Measurements from ENCODE around the gene YBX2.

YBX2 gene

GRCh38 chr17:7296189-7296861 lies 1.9 kb upstream of the YBX2 start:
- DNase-seq (ENCODE audit: low spot score): peak; percentile 80

- no peak for DNase-seq (ENCODE audit: low spot score)
Measured at GRCh38 chr17:7295230-7296180, 1.1 kb upstream of the YBX2 start.

GRCh38 chr17:7293816-7294613 lies 424 bp downstream of the YBX2 start:
- peak; percentile 57 for DNase-seq (ENCODE audit: low spot score)

- DNase-seq (ENCODE audit: low spot score): no peak
Measured at GRCh38 chr17:7293159-7293558, 1.3 kb downstream of the YBX2 start.

DNA sequence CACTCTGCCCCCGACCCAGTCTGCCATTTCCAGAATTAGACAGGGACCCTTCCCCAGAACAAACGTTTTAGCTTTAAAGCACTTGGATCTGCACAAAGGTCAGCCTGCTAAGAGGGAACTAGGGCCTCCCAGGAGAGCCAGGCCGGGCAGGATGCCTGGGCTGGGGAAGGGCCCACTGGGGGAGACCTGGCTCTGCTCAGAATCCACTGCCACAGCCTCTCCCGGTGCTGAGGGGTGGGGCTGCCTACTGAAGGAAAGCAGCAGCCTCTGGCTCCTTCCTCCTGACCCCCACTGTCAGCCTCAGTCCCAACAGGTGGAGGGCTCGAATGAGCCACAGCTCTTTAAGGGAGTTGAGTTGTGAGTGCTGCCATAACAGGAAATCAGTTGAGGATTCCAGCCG lies 1.7 kb downstream of the YBX2 start:
- DNase-seq (ENCODE audit: low spot score): no peak

- DNase-seq (ENCODE audit: low spot score): no peak
Measured at GRCh38 chr17:7292194-7292593, 2.2 kb downstream of the YBX2 start.

- DNase-seq (ENCODE audit: low spot score): no peak
Measured at GRCh38 chr17:7290685-7291084, 3.8 kb downstream of the YBX2 start.

DNA sequence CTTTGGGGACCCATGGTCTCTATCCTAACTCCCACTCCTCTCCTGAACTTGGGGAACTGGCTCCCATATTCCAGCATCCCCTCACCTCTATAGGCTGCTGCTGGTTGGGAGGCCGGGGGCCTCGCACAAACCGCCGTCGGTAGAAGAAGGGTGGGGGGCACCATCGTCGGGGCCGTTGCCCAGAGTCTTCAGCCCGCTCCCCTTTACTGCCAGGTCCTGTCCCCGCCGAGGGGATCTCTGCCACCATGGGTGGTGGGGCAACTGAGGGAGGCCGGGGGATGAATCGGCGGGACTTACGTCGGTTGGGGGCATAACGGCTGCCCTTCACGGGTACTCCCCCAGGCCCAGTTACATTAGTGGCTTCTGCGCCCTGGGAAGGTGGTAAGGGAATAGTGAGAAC lies 4.3 kb downstream of the YBX2 start:
- no peak for DNase-seq (ENCODE audit: low spot score)

DNA sequence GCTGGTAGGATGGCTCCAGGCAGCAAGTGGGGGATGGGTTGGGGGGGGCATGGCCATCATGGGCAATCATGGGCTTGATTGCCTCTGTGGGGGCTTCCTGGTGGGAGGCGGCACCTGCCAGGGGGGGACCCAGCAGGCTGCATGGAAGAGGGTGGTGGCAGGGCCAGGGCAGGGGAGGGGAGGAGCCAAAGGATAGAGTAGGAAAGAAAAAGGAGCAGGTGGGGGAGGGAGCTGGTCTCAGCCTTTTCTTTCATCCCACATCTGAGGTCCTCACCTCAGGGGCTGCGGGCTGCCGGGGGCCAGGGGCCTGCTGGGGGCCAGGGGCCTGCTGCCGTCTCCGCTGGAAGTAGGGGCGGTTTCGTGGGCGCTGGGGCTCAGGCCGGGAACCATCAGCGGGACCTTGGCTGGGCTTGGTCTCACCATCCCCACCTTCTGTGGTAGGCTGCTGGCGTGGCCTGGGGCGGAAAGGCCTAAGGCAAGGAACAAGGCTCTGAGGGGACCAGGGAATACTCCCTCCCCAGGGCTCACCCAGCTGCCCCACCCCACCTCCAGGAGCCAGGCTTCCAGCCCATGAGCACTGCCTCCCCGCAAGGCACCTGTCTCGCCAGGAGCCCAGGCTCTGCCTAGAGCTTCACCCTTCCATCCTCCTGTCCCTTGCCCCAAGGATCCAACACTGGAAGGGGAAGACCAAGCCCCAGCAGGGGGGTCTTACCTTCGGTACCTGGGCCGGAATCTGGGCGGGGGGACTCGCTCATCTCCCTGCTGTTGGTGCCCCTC lies 5.0 kb downstream of the YBX2 start:
- DNase-seq (ENCODE audit: low spot score): no peak

DNA sequence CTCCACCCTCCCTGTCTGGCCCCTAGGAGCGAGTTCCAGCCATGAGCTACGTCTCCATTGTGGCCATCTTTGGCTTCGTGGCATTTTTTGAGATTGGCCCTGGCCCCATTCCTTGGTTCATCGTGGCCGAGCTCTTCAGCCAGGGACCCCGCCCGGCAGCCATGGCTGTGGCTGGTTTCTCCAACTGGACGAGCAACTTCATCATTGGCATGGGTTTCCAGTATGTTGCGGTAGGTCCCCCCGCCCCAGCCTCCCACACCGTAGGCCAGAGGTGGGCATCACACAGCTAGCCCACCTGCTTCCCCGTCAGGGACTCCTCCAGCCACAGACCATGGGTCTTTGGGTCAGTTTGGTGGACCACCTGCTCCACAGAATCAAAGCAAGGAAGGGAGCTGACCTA lies 8.8 kb downstream of the YBX2 start:
- DNase-seq (ENCODE audit: low spot score): peak; percentile 1

- DNase-seq (ENCODE audit: low spot score): no peak
Measured at GRCh38 chr17:7284911-7285310, 9.5 kb downstream of the YBX2 start.

DNA sequence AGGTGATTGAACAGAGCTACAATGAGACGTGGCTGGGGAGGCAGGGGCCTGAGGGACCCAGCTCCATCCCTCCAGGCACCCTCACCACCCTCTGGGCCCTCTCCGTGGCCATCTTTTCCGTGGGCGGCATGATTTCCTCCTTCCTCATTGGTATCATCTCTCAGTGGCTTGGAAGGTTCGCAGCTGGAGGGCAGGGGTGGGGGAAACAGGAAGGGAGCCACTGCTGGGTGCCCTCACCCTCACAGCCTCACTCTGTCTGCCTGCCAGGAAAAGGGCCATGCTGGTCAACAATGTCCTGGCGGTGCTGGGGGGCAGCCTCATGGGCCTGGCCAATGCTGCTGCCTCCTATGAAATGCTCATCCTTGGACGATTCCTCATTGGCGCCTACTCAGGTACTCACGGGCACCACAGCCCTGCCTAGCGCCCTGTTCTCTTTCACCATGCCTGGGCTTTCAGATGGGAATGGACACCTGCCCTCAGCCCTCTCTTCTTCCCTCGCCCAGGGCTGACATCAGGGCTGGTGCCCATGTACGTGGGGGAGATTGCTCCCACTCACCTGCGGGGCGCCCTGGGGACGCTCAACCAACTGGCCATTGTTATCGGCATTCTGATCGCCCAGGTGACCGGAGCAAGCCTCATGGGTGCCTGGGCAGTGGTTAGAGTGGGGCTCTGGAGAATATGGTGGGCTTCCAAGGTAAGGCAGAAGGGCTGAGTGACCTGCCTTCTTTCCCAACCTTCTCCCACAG lies 10.8 kb downstream of the YBX2 start:
- no peak for DNase-seq (ENCODE audit: low spot score)

DNA sequence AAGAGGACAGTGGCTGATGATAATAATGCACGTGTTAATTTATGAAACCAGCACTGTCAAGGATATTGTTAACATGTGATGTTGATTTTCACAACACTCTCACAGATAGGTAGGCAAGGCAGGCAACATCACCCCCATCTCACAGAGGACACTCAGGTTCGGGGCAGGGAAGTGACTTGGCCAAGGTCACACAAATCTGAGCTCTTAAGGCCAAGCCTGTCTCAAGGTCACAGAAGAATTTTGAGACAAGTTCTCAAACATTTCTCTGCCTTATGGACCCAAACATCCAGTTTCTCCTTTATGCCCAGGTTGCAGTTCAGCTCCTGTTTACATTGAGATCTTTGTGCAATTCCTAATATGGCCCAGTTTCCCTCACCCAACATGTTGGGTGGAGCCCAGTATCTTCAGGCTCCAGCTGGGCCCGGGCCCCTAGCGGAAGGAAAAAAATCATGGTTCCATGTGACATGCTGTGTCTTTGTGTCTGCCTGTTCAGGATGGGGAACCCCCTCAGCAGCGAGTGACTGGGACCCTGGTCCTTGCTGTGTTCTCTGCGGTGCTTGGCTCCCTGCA lies 11.6 kb downstream of the YBX2 start:
- DNase-seq (ENCODE audit: low spot score): peak; percentile 90

- DNase-seq (ENCODE audit: low spot score): peak; percentile 35
Measured at GRCh38 chr17:7281953-7282751, 12.3 kb downstream of the YBX2 start.

DNA sequence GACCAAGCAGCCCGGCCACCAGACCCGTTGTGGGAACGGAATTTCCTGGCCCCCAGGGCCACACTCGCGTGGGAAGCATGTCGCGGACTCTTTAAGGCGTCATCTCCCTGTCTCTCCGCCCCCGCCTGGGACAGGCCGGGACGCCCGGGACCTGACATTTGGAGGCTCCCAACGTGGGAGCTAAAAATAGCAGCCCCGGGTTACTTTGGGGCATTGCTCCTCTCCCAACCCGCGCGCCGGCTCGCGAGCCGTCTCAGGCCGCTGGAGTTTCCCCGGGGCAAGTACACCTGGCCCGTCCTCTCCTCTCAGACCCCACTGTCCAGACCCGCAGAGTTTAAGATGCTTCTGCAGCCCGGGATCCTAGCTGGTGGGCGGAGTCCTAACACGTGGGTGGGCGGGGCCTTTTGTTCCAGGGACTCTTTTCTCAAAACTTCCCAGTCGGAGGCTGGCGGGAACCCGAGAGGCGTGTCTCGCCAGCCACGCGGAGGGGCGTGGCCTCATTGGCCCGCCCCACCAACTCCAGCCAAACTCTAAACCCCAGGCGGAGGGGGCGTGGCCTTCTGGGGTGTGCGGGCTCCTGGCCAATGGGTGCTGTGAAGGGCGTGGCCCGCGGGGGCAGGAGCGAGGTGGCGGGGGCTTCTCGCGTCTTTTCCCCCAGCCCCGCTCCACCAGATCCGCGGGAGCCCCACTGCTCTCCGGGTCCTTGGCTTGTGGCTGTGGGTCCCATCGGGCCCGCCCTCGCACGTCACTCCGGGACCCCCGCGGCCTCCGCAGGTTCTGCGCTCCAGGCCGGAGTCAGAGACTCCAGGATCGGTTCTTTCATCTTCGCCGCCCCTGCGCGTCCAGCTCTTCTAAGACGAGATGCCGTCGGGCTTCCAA lies 13.1 kb downstream of the YBX2 start, which contains the start of gene SLC2A4:
Gene SLC2A4 (plus strand): TSS at position 645 of the 879 bp plus-strand sequence. CDS start 217 bp downstream, at position 862.
- DNase-seq (ENCODE audit: low spot score): peak; percentile 98

DNA sequence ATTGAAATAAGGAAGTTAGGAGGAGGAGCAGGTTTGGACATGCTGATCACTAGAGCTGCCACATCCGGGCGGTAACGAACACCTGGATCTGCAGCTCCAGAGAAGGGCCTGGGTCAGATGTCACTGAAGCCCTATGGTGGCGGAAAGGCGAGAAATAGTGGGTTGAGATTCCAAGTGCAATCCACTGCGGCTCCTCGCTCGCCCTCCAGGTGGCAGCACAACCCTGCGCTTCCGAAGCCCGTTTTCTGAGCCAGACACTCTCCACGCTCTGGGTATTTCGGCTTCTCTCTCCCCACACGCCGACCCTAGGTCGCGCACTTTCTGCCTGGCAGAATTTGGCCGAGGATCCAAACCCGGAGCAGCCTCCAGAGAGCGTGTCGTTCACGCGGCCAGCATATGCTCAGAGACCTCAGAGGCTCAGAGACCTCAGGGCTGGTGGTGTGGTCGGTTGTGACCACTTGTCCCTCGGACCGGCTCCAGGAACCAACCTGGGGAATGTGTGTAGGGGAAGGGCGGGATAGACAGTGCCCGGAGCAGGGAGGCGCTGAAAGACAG lies 13.8 kb downstream of the YBX2 start:
- peak; percentile 87 for DNase-seq (ENCODE audit: low spot score)

GRCh38 chr17:7279448-7279847 lies 15.0 kb downstream of the YBX2 start:
- no peak for DNase-seq (ENCODE audit: low spot score)

- no peak for DNase-seq (ENCODE audit: low spot score)
Measured at GRCh38 chr17:7266784-7267183, 27.7 kb downstream of the YBX2 start.

DNA sequence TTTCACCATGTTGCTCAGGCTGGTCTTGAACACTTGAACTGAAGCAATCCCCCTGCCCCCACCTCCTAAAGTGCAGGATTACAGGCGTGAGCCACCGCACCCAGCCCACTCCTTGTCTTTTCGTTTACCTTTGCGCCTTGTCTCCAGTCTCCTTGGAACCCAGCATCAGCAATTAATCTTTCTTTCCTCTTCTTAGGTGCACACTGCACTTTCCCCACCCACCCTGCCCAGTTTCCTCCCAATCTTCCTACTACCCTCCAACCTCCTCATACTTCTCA lies 30.7 kb downstream of the YBX2 start:
- no peak for DNase-seq (ENCODE audit: low spot score)

All from hematopoietic multipotent progenitor cell treated with erythropoietin and hydrocortisone succinate and interleukin-3 and kit ligand, for 15 days (in vitro differentiated cells).